ENCODE results near the gene ONECUT2.

Gene ONECUT2

GRCh38 chr18:57538614-57539013, 103.4 kb downstream of the ONECUT2 start:
- H3K4me2 ChIP-seq (ENCODE audit: low read depth, low read length): no peak overlapping the region
- H2AFZ ChIP-seq (ENCODE audit: low read length): no peak overlapping the region
- no peak overlapping the region for H3K9ac ChIP-seq (ENCODE audit: low read length)
- H4K20me1 ChIP-seq (ENCODE audit: insufficient read depth, low read length): no peaks in the 10 kb centered on the region
- H3K4me3 ChIP-seq (ENCODE audit: low read length): no peak overlapping the region
- TF ChIP-seq CTCF (IDR thresholded peaks at IDR 0.05; ENCODE audit: low read length) (no peak), EZH2 (optimal IDR thresholded peaks at IDR 0.05; ENCODE audit: low read depth, low read length) (no peak), EZH2phosphoT487 (IDR thresholded peaks at IDR 0.05; ENCODE audit: low read length) (no peak)
- H3K36me3 ChIP-seq (replicated peaks; ENCODE audit: insufficient read depth, low read length): no peaks in the 10 kb centered on the region
- no peaks in the 10 kb centered on the region for H3F3A ChIP-seq (ENCODE audit: insufficient read depth, low read length)
- no peaks in the 10 kb centered on the region for H3K9me2 ChIP-seq (replicated peaks; ENCODE audit: insufficient read depth, low read length)
- no peaks in the 10 kb centered on the region for H3K9me3 ChIP-seq (replicated peaks; ENCODE audit: insufficient read depth, low read length)
- H3K27me3 ChIP-seq (replicated peaks; ENCODE audit: insufficient read depth, low read length): no peaks in the 10 kb centered on the region
- H3K27ac ChIP-seq (ENCODE audit: low read length): no peak overlapping the region
- no peak for DNase-seq
- H3K79me2 ChIP-seq (ENCODE audit: low read length): no peaks in the 10 kb centered on the region
- no peaks in the 10 kb centered on the region for H3K4me1 ChIP-seq (ENCODE audit: low read length)

GRCh38 chr18:57539702-57540101, 104.5 kb downstream of the ONECUT2 start:
- H3K9me3 ChIP-seq (replicated peaks; ENCODE audit: insufficient read depth, low read length): no peaks in the 10 kb centered on the region
- H3K9ac ChIP-seq (ENCODE audit: low read length): no peak overlapping the region
- no peaks in the 10 kb centered on the region for H4K20me1 ChIP-seq (ENCODE audit: insufficient read depth, low read length)
- H2AFZ ChIP-seq (ENCODE audit: low read length): no peak overlapping the region
- no peak overlapping the region for H3K4me2 ChIP-seq (ENCODE audit: low read depth, low read length)
- 0 out of 2 replicates have a peak, but pooled peaks cover 4% of the 10 kb centered on the region for H3K4me1 ChIP-seq (ENCODE audit: low read length)
- H3K27ac ChIP-seq (ENCODE audit: low read length): no peak overlapping the region
- H3K27me3 ChIP-seq (replicated peaks; ENCODE audit: insufficient read depth, low read length): no peaks in the 10 kb centered on the region
- H3K36me3 ChIP-seq (replicated peaks; ENCODE audit: insufficient read depth, low read length): no peaks in the 10 kb centered on the region
- no peak overlapping the region for H3K4me3 ChIP-seq (ENCODE audit: low read length)
- H3F3A ChIP-seq (ENCODE audit: insufficient read depth, low read length): peaks cover under 1% of the 10 kb centered on the region; the same call in 1 of the 2 replicates
- no peaks in the 10 kb centered on the region for H3K79me2 ChIP-seq (ENCODE audit: low read length)
- no peaks in the 10 kb centered on the region for H3K9me2 ChIP-seq (replicated peaks; ENCODE audit: insufficient read depth, low read length)
- TF ChIP-seq EZH2 (optimal IDR thresholded peaks at IDR 0.05; ENCODE audit: low read depth, low read length) (no peak), EZH2phosphoT487 (IDR thresholded peaks at IDR 0.05; ENCODE audit: low read length) (no peak), CTCF (IDR thresholded peaks at IDR 0.05; ENCODE audit: low read length) (no peak)
- no peak for DNase-seq

Measured in MM.1S (cell line).